GM19455 (cell line): ENCODE results near the gene TENT5C.

Source experiments
- ATAC-seq: cut with Tn5 transposase; IDR thresholded peaks from one replicate; pipeline ENCODE4 v1.9.1; 2021; ENCODE audit not compliant: unreplicated experiment

TENT5C gene

DNA sequence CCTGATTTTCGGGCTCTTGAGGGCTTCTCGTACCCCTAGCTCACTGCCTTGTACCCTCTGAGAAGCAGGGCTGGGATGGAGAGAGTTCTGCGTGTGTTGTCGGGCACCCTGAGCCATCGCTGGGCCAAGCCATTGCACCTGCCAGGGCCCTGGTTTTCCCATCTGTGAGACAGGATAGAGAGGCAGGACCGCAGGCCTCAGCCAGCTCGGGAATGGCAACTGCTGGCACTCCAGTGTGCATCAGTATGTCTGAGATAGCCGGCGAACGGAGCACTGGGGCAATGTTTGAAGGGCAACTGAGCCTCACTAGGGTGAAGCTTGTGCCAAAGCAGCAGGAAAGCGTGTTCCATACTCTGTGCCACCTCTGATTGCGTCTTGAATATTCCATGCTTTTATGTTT is 66.9 kb downstream of the TENT5C start:
- ATAC-seq = no peak

- no peak for ATAC-seq
These were observed 67.6 kb downstream of the TENT5C start for GRCh38 chr1:117673405-117673804.

DNA sequence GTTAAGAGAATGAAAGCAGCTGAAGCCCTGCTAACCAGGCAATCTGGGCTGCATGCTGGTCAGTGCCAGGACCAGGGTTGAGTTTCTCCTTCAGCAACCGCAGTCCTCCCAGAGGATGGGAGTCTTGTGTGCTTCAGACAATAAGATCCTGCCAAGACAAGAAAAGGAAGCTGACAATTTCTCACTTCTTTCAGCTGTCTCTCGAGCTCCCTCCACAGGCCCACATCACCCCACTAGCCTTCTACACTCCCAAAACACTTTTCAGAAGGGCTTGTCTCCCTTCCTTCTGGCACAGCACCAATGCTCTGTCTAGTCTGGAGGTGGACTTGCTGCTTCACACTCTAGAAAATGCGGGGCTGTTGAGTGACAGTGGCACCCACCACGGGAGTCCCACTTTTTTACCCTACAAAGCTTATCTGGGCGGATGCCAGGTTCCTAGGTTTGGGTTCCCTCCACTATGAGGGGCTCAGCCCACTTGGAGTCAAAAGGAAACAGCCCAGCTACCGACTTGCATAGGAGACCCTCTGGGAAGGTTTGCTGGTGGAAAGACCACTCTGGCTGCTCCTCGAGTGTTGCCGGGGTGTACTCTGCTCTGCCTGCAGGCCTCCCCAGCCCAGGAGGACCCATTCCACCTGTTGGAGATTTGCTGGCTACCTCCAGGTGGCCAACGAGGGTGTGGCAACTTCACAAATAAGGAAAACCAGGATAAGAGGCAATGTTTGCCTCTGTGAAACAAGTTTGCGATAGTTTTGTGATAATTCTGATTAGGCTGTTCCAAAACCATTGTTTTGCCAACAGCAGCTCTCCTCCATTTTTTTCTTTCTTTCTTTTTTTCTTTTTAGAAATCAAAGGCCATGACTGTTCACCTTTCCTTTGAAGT is 68.9 kb downstream of the TENT5C start:
- ATAC-seq = no peak

GRCh38 chr1:117675907-117676430 is 70.1 kb downstream of the TENT5C start:
- ATAC-seq = no peak

- ATAC-seq = no peak
These were observed 70.8 kb downstream of the TENT5C start for GRCh38 chr1:117676615-117677130.
